Endometrium (tissue), 2 donors: ENCODE measurements around the gene LDLRAD3.

ENCODE experiments used
- FAIRE-seq: peaks from 2 replicates; lab custom pipeline; 2012; peaks lifted over from hg19 to GRCh38; lab: Jason Lieb, UNC
- donor health status: control.
- donor health status: control.

The LDLRAD3 gene

DNA sequence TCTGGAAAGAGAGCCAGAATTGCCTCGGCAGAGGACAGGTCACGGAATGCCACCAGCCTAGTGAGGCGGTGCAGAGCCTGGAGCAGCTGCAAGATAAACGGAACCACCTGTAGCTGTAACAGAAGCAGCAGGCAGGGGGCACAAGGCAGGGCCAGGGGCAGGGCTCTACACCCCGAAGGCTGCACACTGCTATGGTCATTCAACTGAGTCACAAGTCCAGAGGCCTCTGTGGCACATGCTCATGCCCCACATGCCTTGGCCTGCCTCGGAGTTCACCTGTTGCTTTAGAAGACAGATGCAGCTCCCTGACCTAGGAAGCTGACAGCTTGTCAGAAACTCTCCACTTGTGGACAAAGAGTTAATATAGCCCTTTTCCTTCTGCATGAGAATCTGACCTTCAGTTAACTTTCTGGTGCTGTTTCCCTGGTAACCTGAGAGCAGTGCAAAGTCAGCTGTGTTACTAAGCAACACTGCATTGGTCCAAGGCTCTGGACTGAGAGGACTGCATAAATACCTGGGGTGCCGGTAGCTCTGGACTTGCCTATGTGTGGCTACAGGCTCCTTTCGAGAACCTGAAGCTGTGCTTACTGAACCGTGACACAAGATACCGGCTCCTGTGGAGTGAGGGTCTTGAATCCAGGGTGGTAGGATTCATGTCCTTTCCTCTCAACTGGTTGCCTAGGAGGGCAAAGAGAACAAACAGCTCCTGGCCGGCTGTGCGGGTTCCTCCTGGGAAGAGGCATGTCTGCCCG is 334.8 kb downstream of the LDLRAD3 start:
- no peak for FAIRE-seq

GRCh38 chr11:36280531-36280930 is 336.7 kb downstream of the LDLRAD3 start:
- FAIRE-seq = no peak
